Neural crest cell (in vitro differentiated cells): ENCODE data around the gene LSM14B. TPM values are rescaled to one million over a fixed set of nuclear protein-coding genes. Genes with fewer than 3 reads are reported as not detected.

Source experiments
- DNase-seq: peaks from one replicate; pipeline ENCODE4 v3.0.0; 2021; ENCODE audit warnings: low read depth, mixed read lengths, low spot score
- H3K27ac Mint-ChIP-seq: one replicate; pipeline ENCODE4 v1.8.0; 2021; ENCODE audit warnings: mild to moderate bottlenecking, mixed read lengths; ENCODE audit not compliant: unreplicated experiment
- H3K27me3 Mint-ChIP-seq: 2 replicates; pipeline ENCODE4 v1.8.0; 2021; ENCODE audit warnings: low read depth, mild to moderate bottlenecking, mixed read lengths
- H3K36me3 Mint-ChIP-seq: 2 replicates; pipeline ENCODE4 v1.8.0; 2021; ENCODE audit warnings: low read depth, mild to moderate bottlenecking, mixed read lengths
- H3K4me1 Mint-ChIP-seq: 2 replicates; pipeline ENCODE4 v1.8.0; 2021; ENCODE audit warnings: mixed read lengths
- H3K4me3 Mint-ChIP-seq: one replicate; pipeline ENCODE4 v1.8.0; 2021; ENCODE audit warnings: mild to moderate bottlenecking, mixed read lengths
- H3K9me3 Mint-ChIP-seq: 2 replicates; pipeline ENCODE4 v1.8.0; 2021; ENCODE audit warnings: mixed read lengths
- total RNA-seq: library from RNA; stranded (reverse); gene quantifications from 2 replicates; pipeline ENCODE4 v1.2.1, GENCODE V29; 2021
- TF ChIP-seq, protein P1 (sequence below): fragments of 200-600 bp; sonication (generic); conservative IDR thresholded peaks from 2 replicates; pipeline ENCODE4 v1.5.0; 2021; ENCODE audit warnings: antibody characterized with exemption, mild to moderate bottlenecking

LSM14B gene
- total RNA-seq, 1 donor from 2014 or later, result 97.1 TPM

DNA sequence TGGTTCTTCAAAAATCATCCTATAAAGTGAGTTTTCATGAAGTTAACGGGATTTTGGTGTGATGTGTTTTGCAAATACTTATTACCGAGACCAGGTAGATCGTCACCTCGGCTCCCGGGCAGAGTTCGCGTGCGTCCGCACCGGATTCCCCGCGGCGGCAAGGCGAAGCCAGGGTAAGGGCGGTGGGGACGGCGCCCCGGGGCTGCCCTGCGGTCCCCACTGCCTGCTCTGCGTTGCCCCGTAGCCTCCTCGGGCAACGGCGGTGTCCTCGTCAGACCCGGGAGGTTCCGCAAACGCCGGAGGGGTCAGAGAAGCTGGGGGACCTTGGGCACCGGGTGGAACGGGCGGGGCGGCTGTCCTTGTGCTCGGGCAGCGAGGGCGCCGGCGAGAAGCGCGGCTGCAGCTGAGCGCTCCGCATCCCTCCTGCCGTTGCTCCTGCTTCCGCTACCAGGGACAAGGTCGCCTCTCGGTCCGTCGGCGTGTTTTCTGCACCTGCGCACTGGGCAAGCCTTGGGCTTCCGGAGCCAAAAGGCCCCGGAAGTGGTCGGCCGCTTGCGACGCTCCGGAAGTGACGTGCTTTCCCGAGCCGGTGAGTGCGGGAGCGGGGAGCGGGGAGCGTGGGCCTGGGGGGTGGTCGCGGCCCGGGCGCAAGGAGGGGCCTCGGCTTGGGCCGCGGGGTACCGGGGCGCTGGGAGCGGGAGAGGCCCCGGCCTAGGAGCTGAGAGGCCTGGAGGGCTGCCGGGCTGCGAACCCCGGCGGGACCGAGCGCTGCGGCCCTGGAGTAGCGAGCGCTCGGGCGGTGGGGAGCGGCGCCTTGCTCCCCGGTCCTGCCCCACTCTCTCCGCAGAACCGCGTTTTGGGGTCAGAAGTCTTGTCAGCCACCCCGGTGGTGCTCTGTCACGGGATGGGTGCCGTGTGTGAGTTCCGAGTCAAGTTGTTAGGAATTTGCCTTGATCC, 60.5 kb downstream of the LSM14B start, which contains the start of gene MTG2:
Gene MTG2 (plus strand): TSS at position 560 of the 957 bp plus-strand sequence. CDS start 10,393 bp downstream, outside the sequence.
- TF ChIP-seq, protein P1, sequence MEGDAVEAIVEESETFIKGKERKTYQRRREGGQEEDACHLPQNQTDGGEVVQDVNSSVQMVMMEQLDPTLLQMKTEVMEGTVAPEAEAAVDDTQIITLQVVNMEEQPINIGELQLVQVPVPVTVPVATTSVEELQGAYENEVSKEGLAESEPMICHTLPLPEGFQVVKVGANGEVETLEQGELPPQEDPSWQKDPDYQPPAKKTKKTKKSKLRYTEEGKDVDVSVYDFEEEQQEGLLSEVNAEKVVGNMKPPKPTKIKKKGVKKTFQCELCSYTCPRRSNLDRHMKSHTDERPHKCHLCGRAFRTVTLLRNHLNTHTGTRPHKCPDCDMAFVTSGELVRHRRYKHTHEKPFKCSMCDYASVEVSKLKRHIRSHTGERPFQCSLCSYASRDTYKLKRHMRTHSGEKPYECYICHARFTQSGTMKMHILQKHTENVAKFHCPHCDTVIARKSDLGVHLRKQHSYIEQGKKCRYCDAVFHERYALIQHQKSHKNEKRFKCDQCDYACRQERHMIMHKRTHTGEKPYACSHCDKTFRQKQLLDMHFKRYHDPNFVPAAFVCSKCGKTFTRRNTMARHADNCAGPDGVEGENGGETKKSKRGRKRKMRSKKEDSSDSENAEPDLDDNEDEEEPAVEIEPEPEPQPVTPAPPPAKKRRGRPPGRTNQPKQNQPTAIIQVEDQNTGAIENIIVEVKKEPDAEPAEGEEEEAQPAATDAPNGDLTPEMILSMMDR, result no peak
- H3K9me3 Mint-ChIP-seq, result no peaks in the 10 kb centered on the region
- peak within 1 kb of the TSS; percentile 94 for H3K4me3 Mint-ChIP-seq
- H3K27me3 Mint-ChIP-seq, result no peaks in the 10 kb centered on the region
- H3K27ac Mint-ChIP-seq, result peak within 1 kb of the TSS; percentile 94
- H3K36me3 Mint-ChIP-seq, result peaks cover 6% of the 10 kb centered on the region
- peaks cover 25% of the 10 kb centered on the region for H3K4me1 Mint-ChIP-seq
- peak; percentile 86 for DNase-seq

DNA sequence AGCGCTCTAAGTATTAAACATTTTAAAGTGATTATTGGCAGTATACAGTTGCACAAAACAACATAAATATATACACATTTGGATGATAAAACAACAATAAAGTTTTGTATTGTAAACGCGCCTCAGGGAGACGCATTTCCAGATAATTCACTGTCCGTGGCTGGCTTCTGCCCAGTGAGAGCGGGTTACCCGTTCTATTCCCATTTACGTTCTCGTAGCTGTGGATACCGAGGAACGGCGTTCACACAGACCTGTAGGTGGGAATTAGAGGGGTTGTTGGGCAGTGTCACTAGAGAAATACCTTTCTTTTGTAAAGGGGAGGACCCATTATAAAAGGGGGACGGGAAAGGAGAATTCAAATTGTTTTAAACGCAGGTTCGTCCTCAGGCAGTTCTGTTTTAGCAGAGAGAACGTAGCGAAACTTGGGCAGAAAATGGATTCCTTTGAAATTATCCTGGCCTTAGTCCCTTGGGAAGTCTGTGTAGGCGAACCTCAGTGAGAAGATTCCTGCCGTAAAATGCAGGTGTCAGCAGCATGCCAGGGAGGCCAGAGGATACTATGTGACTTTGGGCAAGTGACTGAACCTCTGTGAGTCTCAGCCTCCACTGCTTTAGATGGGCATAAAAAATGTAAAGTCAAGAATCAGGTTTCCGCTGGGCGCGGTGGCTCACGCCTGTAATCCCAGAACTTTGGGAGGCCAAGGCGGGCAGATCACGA, 61.3 kb downstream of the LSM14B start:
- peak overlapping the region; percentile 86 for H3K27ac Mint-ChIP-seq
- H3K36me3 Mint-ChIP-seq, result peaks cover 6% of the 10 kb centered on the region
- H3K4me3 Mint-ChIP-seq, result peak overlapping the region; percentile 94
- H3K4me1 Mint-ChIP-seq, result peaks cover 25% of the 10 kb centered on the region
- H3K9me3 Mint-ChIP-seq, result no peaks in the 10 kb centered on the region
- TF ChIP-seq, protein P1, result no peak
- no peak for DNase-seq
- no peaks in the 10 kb centered on the region for H3K27me3 Mint-ChIP-seq

Other genes starting within 250 kb of the LSM14B start
- 33.6 and 35.1 TPM in 2 replicates for gene TAF4, start 56.6 kb upstream of the LSM14B start, total RNA-seq
- 318 and 322 TPM in 2 replicates for gene PSMA7, start 20.9 kb downstream of the LSM14B start, total RNA-seq
- gene SS18L1, start 21.3 kb downstream of the LSM14B start, total RNA-seq, result 29.6 and 30.0 TPM in 2 replicates
- gene MTG2, start 60.6 kb downstream of the LSM14B start, total RNA-seq, result 32.9 and 34.6 TPM in 2 replicates
- 0.75 and 0.86 TPM in 2 replicates for gene HRH3, start 97.8 kb downstream of the LSM14B start, total RNA-seq
- gene OSBPL2, start 116.0 kb downstream of the LSM14B start, total RNA-seq, result 33.1 and 35.6 TPM in 2 replicates
- 90.4 and 98.8 TPM in 2 replicates for gene ADRM1, start 180.5 kb downstream of the LSM14B start, total RNA-seq
- gene LAMA5, start 244.8 kb downstream of the LSM14B start, total RNA-seq, result 35.0 and 38.8 TPM in 2 replicates